ENCODE measurements around the gene VPS52. TPM values are rescaled to one million over a fixed set of nuclear protein-coding genes. Genes with fewer than 3 reads are reported as not detected.
A peak's percentile ranks its signal among the peaks of the same experiment; 100 is the strongest.
"Not testable (repeated sequence)": the region's sequence is repeated elsewhere in the genome, so short reads cannot be mapped to it uniquely, and the experiment has no call there.

VPS52 gene
- total RNA-seq, 1 experiment from 2014 or later, result 58.2 TPM

GRCh38 chr6:33264015-33264414 lies 7.7 kb downstream of the VPS52 start:
- H3K4me1 ChIP-seq (ENCODE audit: control insufficient read depth in 1 of 2, insufficient read depth in 2 of 2, low read length in 2 of 2), result peaks cover 18 to 32% of the 10 kb centered on the region in 2 experiments
- intact Hi-C loops (cut with micrococcal nuclease), result no loop called here
- H3K79me2 ChIP-seq (ENCODE audit: insufficient read depth, low read length), result no peaks in the 10 kb centered on the region
- CTCF ChIA-PET, result no interaction called here
- RAD21 ChIA-PET (ENCODE audit: low non-redundant PET in 1 of 2, low total read pairs in 2 of 2, uncharacterized antibody in 2 of 2, unreplicated experiment in 2 of 2), result no interaction called here
- no peak overlapping the region for H3K4me3 ChIP-seq (replicated peaks in 1 of 2; ENCODE audit: low read depth in 1 of 2, low read length in 2 of 2)
- no peak overlapping the region for H2AFZ ChIP-seq (ENCODE audit: low read depth, low read length, poor library complexity, severe bottlenecking)
- no peak overlapping the region for H3K4me2 ChIP-seq (ENCODE audit: low read length)
- H3K27ac ChIP-seq (ENCODE audit: low read depth, low read length), result no peak overlapping the region; the same call in 1 of the 2 replicates
- H3K27me3 ChIP-seq (ENCODE audit: insufficient read depth, low read length), result no peaks in the 10 kb centered on the region
- no peaks in the 10 kb centered on the region for H3K9me2 ChIP-seq (ENCODE audit: insufficient read depth)
- H3K36me3 ChIP-seq (ENCODE audit: control insufficient read depth in 1 of 2, insufficient read depth in 2 of 2, low read length in 2 of 2), result peaks cover 7 to 32% of the 10 kb centered on the region in 2 experiments; a peak in 3 of 4 replicates
- H4K20me1 ChIP-seq (ENCODE audit: insufficient read depth), result no peaks in the 10 kb centered on the region
- H3K9me3 ChIP-seq (ENCODE audit: control insufficient read depth in 1 of 2, insufficient read depth in 1 of 2, low read depth in 1 of 2, low read length in 2 of 2), result no peaks in the 10 kb centered on the region
- no TSS peak for BruUV-seq (replicated peaks)
- 0 out of 2 replicates have a peak, but pooled peaks have one; percentile 12 for ATAC-seq
- no peak for DNase-seq (ENCODE audit: low read depth, low spot score)
- POLR2A ChIA-PET, result interaction anchor here (1.2 kb wide), 1 partner anchor 131 kb away, joined by 3 read pairs; no protein-coding TSS in a partner anchor
- H3K9ac ChIP-seq (ENCODE audit: low read length), result no peak overlapping the region
- TF ChIP-seq SP1 (IDR thresholded peaks at IDR 0.05; ENCODE audit: low read depth) (no peak), JUND (IDR thresholded peaks at IDR 0.05) (no peak), CEBPB (IDR thresholded peaks at IDR 0.05; ENCODE audit: low read depth) (no peak), TCF7L2 (IDR thresholded peaks at IDR 0.05; ENCODE audit: borderline replicate concordance, extremely low read depth, insufficient read depth, insufficient read length) (no peak), FOSL1 (IDR thresholded peaks at IDR 0.05; ENCODE audit: low read depth) (no peak), EZH2phosphoT487 (IDR thresholded peaks at IDR 0.05; ENCODE audit: borderline replicate concordance) (no peak), POLR2A (IDR thresholded peaks at IDR 0.05; ENCODE audit: borderline replicate concordance, extremely low read depth, insufficient read depth, insufficient read length) (no peak), POLR2AphosphoS5 (IDR thresholded peaks at IDR 0.05; ENCODE audit: low read depth, low read length) (no peak), ZFX (IDR thresholded peaks at IDR 0.05) (no peak), EGR1 (IDR thresholded peaks at IDR 0.05; ENCODE audit: low read depth) (no peak), ATF3 (IDR thresholded peaks at IDR 0.05) (no peak), SIN3A (IDR thresholded peaks at IDR 0.05; ENCODE audit: low read depth) (no peak), YY1 (IDR thresholded peaks at IDR 0.05; ENCODE audit: extremely low read depth, insufficient replicate concordance, low read depth, low read length) (no peak), EZH2 (IDR thresholded peaks at IDR 0.05) (no peak)

- ChIA-PET POLR2A (interaction anchor here (0.6 to 4.5 kb wide), 3 partner anchors 9 to 63 kb away, joined by 6 to 19 read pairs (median 19); partner anchors contain the start of genes RPS18 and VPS52), CTCF (interaction anchor here (5.1 kb wide), 1 partner anchor 14 kb away, joined by 33 read pairs; no protein-coding TSS in a partner anchor)
- H4K20me1 ChIP-seq (ENCODE audit: insufficient read depth); intact Hi-C loops (cut with micrococcal nuclease); H3K27ac ChIP-seq (ENCODE audit: low read depth, low read length); DNase-seq (ENCODE audit: low read depth, low spot score); H3K9ac ChIP-seq (ENCODE audit: low read length); H2AFZ ChIP-seq (ENCODE audit: low read depth, low read length, poor library complexity, severe bottlenecking); H3K27me3 ChIP-seq (ENCODE audit: insufficient read depth, low read length); H3K9me3 ChIP-seq (ENCODE audit: control insufficient read depth in 1 of 2, insufficient read depth in 1 of 2, low read depth in 1 of 2, low read length in 2 of 2); H3K4me2 ChIP-seq (ENCODE audit: low read length); H3K9me2 ChIP-seq (ENCODE audit: insufficient read depth); RAD21 ChIA-PET (ENCODE audit: low non-redundant PET in 1 of 2, low total read pairs in 2 of 2, uncharacterized antibody in 2 of 2, unreplicated experiment in 2 of 2); H3K4me3 ChIP-seq (replicated peaks in 1 of 2; ENCODE audit: low read depth in 1 of 2, low read length in 2 of 2); BruUV-seq (replicated peaks); H3K79me2 ChIP-seq (ENCODE audit: insufficient read depth, low read length); ATAC-seq: not testable (repeated sequence)
- Histone ChIP-seq H3K4me1 (ENCODE audit: control insufficient read depth in 1 of 2, insufficient read depth in 2 of 2, low read length in 2 of 2) (peaks cover 33 to 47% of the 10 kb centered on the region in 2 experiments), H3K36me3 (ENCODE audit: control insufficient read depth in 1 of 2, insufficient read depth in 2 of 2, low read length in 2 of 2) (peaks cover 4 to 18% of the 10 kb centered on the region in 2 experiments; a peak in 3 of 4 replicates)
Observed at GRCh38 chr6:33262490-33262889, 9.2 kb downstream of the VPS52 start.

Measured in HCT116 (cell line).